GM23338 (cell line): ENCODE results near the gene IRF2BP1.

Experiments
- CREB1 ChIP-seq: fragments of 250-450 bp; sonication (Bioruptor Pico); IDR thresholded peaks from 2 replicates; pipeline ENCODE4 v1.5.0; 2020; ENCODE audit warnings: low read depth, mild to moderate bottlenecking, moderate library complexity
- CTCF ChIP-seq, 2 experiments: fragments of 200-600 bp in 1 of 2; sonication (generic) in 1 of 2; conservative IDR thresholded peaks; 2 replicates each; pipeline versions ENCODE4 v1.5.1 to v1.6.1; 2016 to 2017; ENCODE audit warnings: antibody characterized with exemption in 2 of 2, low read depth in 2 of 2, mild to moderate bottlenecking in 2 of 2, moderate library complexity in 1 of 2
- ETS1 ChIP-seq: IDR thresholded peaks from 2 replicates; pipeline ENCODE4 v1.6.1; 2016; ENCODE audit warnings: antibody characterized with exemption
- EZH2 ChIP-seq: fragments of 200-600 bp; sonication (generic); IDR thresholded peaks from one replicate; pipeline ENCODE4 v1.8.0; 2017; ENCODE audit warnings: antibody characterized with exemption, mild to moderate bottlenecking, low read depth; ENCODE audit not compliant: unreplicated experiment
- EZH2phosphoT487 ChIP-seq: fragments of 200-600 bp; sonication (generic); IDR thresholded peaks from one replicate; pipeline ENCODE4 v1.8.1; 2018; ENCODE audit warnings: antibody characterized with exemption; ENCODE audit not compliant: unreplicated experiment
- JUNB ChIP-seq: IDR thresholded peaks from one replicate; pipeline ENCODE4 v1.6.1; 2016; ENCODE audit warnings: antibody characterized with exemption; ENCODE audit not compliant: unreplicated experiment
- POLR2AphosphoS5 ChIP-seq: IDR thresholded peaks from 2 replicates; pipeline ENCODE4 v1.6.1; 2016; ENCODE audit warnings: antibody characterized with exemption, low read depth
- REST ChIP-seq: IDR thresholded peaks from one replicate; pipeline ENCODE4 v1.6.1; 2018; ENCODE audit warnings: antibody characterized with exemption; ENCODE audit not compliant: unreplicated experiment

DNA sequence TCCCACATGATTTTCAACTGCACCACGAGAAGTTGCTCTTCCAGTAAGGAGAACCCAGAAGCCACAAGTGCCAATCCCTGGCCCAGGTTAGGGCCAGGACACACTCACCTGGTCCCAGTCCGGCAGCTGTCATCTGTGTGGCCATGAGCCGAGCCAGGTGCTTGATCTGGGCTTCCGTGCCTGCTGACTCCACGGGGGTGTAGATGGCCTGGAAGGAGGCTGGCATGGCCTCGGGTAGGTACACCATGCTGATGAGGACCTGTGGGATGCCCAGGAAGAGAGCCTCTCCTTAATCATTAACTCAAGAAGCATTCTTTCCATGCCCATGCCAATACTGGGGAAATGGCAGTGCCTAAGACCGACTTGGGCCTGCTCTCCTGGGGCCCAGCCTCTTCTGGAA, 51.0 kb downstream of the IRF2BP1 start:
- TF ChIP-seq CTCF (conservative IDR thresholded peaks at IDR 0.05; ENCODE audit: low read depth in 2 of 2): no peak
- TF ChIP-seq REST: no peak
- no peak for TF ChIP-seq EZH2
- no peak for TF ChIP-seq POLR2AphosphoS5
- no peak for TF ChIP-seq CREB1
- no peak for TF ChIP-seq ETS1
- TF ChIP-seq EZH2phosphoT487: no peak
- no peak for TF ChIP-seq JUNB
